PC-9 (cell line): ENCODE measurements around the gene BTN1A1.

Experiments used
- EZH2 ChIP-seq: fragments of 200-600 bp; sonication (generic); IDR thresholded peaks from 2 replicates; pipeline ENCODE4 v1.8.0; 2017; ENCODE audit warnings: antibody characterized with exemption, low read depth
- TF ChIP-seq, protein P1 (sequence below): fragments of 200-600 bp; sonication (generic); conservative IDR thresholded peaks from 2 replicates; pipeline ENCODE4 v1.6.1; 2017; ENCODE audit warnings: mixed run types, antibody characterized with exemption, mild to moderate bottlenecking, moderate library complexity

DNA sequence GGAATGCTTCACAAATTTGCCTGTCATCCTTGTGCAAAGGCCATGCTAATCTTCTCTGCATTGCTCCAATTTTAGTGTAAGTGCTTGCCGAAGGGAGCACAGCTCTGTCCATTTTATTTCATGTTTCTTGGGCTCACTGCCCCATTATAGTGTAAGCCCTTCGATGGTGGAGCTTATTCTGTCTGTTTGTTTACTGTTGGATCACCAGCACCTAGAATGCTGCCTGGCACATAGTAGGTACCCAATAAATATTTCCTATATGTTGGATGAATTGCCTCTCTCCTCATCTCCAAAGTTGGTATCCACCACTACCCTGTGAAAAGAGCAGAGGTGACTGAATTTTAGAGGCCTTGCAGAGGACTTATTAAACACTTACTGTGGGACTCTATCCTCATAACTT, 19.3 kb downstream of the BTN1A1 start:
- TF ChIP-seq, protein P1, sequence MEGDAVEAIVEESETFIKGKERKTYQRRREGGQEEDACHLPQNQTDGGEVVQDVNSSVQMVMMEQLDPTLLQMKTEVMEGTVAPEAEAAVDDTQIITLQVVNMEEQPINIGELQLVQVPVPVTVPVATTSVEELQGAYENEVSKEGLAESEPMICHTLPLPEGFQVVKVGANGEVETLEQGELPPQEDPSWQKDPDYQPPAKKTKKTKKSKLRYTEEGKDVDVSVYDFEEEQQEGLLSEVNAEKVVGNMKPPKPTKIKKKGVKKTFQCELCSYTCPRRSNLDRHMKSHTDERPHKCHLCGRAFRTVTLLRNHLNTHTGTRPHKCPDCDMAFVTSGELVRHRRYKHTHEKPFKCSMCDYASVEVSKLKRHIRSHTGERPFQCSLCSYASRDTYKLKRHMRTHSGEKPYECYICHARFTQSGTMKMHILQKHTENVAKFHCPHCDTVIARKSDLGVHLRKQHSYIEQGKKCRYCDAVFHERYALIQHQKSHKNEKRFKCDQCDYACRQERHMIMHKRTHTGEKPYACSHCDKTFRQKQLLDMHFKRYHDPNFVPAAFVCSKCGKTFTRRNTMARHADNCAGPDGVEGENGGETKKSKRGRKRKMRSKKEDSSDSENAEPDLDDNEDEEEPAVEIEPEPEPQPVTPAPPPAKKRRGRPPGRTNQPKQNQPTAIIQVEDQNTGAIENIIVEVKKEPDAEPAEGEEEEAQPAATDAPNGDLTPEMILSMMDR = no peak
- no peak for TF ChIP-seq EZH2
